Tongue (tissue), 2 donors: ENCODE measurements around the gene SLC45A1. TPM values are rescaled to one million over a fixed set of nuclear protein-coding genes. Genes with fewer than 3 reads are reported as not detected.
A peak's percentile ranks its signal among the peaks of the same experiment; 100 is the strongest.
"Not testable (repeated sequence)": the region's sequence is repeated elsewhere in the genome, so short reads cannot be mapped to it uniquely, and the experiment has no call there.

ENCODE experiments used
- DNase-seq: peaks from one replicate; pipeline ENCODE4 v3.0.0-alpha.2; 2015
- total RNA-seq: library from RNA; depleted of rRNA; stranded (reverse); fragments of >200 nt; gene quantifications from one replicate; pipeline ENCODE4 v1.2.3, GENCODE V29; 2014

The SLC45A1 gene
- total RNA-seq = 3.2 TPM

GRCh38 chr1:8317647-8318381, at the start of gene SLC45A1:
Gene SLC45A1, plus strand, starts transcription at chr1:8318114. Its CDS starts 6,216 bp downstream, at chr1:8324330.
- DNase-seq = peak; percentile 75

GRCh38 chr1:8273036-8273435, 44.9 kb upstream of the SLC45A1 start:
- no peak for DNase-seq

- peak; percentile 15 for DNase-seq
Measured at GRCh38 chr1:8274352-8274751, 43.6 kb upstream of the SLC45A1 start.

- no peak for DNase-seq
Measured at GRCh38 chr1:8276173-8276914, 41.6 kb upstream of the SLC45A1 start.

- no peak for DNase-seq
Measured at GRCh38 chr1:8276932-8277331, 41.0 kb upstream of the SLC45A1 start.

DNA sequence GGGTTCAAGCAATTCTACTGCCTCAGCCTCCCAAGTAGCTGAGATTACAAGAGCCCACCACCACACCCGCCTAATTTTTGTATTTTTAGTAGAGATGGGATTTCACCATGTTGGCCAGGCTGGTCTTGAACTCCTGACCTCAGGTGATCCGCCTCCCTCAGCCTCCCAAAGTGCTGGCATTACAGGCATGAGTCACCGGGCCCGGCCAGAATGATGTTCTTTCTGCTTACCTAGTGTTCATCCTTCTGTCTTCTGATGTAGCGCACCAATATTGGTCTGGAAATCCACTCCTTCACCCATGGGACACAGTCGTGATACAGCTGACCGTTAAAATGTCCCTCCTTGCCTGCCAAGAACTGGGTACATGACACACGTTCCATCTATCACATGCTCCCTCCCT, 39.2 kb upstream of the SLC45A1 start:
- DNase-seq = not testable (repeated sequence)

GRCh38 chr1:8281843-8282509, 35.9 kb upstream of the SLC45A1 start:
- no peak for DNase-seq

DNA sequence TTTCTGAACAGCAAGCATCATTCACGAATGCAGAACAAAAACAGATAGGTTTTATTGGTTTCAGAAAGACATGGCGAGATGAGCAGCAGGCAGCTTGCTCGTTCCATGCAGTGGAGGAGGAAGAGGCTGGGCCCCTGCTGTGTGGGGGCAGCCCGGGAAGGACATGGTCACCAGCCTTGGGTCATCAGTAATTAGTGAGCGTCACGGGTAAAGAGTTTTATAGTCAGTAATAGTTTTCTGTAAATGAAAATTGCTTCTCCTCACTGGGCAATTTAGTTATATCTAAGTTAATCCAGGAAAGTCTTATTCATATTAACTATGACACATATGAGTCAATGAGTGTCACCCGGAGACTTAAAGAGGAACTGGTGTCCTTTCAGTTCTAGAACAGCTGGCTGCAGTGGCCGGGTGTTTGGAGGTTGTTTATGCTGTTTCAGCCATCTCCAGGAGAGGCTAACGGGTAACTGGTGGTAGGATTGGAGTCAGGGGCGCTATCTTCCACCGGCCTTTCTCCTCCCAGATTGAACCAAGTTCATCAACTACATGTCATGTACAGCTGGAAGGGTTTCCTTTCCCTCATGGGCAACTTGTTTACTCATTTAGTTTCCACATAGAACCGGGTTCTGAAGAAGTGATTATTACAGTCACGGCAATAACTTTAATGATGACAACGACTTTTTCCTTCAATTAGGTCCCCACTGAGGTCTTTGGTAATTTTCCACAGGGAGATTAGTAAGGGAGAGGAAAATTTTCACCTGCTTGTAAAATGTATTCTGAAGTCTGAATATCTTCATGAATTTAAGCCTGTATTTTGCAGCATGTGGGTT, 34.6 kb upstream of the SLC45A1 start:
- no peak for DNase-seq

DNA sequence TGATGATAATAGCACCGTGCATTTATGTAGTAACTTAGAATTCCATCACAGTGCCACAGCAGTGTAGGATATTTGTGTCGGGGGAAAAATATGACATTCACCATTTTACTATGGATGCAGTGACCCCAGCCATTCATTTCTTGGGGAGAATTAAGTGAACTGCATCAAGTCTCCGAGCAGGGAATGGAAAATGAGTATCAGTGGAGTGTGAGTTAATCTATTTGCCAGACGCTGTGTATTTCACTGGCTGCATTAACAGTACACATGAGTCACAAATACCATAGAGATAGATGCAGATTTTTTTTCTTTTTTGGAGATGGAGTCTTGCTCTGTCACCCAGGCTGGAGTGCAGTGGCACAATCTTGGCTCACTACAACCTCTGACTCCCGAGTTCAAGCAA, 33.8 kb upstream of the SLC45A1 start:
- DNase-seq = no peak

- no peak for DNase-seq
Measured at GRCh38 chr1:8285103-8285502, 32.8 kb upstream of the SLC45A1 start.

- no peak for DNase-seq
Measured at GRCh38 chr1:8285965-8286364, 31.9 kb upstream of the SLC45A1 start.

- peak; percentile 25 for DNase-seq
Measured at GRCh38 chr1:8293118-8293517, 24.8 kb upstream of the SLC45A1 start.

DNA sequence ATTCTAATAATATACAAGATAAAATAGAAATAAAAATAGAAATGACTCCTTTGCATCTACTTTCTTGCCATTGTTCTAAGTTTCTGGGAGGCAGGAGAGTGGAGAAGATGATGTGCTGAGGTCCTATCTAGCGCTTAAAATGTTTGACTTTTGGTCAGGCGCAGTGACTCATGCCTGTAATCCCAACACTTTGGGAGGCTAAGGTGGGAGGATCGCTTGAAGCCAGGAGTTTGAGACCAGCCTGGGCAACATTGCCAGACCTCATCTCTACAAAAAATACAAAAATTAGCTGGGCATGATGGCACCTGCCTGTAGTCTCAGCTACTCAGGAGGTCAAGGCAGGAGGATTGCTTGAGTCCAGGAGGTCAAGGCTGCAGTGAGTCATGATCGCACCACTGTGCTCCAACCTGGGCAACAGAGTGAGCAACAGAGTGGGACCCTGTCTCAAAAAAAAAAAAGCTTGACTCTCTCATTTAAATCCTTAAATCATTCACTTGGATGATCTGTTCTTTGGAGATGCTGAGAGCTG, 24.2 kb upstream of the SLC45A1 start:
- DNase-seq = no peak

DNA sequence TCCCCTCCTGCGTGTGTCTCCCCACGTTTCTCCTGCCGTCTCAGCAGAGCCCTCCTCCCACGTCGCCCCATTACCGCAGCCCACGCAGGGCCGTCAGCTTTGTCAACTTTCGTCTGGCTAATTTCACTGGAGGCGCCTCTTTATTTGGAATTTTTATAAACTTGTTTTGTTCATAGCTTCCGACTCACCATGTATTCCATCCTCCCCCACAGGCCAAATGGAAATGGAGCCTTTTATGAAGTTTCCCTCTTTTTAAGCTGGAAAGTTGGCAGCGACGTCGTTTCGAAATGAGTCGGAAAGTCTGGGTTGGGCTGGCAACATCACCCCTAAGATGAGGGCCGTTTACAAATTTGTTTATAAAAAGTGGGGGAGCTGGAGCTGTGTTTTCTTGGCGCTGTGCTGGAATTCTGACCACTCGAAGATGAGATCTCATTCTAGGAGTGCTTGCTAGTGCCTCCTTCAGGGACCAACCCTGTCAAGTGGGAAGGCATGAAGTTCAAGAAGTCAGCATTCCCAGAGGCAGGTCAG, 23.7 kb upstream of the SLC45A1 start:
- DNase-seq = no peak

DNA sequence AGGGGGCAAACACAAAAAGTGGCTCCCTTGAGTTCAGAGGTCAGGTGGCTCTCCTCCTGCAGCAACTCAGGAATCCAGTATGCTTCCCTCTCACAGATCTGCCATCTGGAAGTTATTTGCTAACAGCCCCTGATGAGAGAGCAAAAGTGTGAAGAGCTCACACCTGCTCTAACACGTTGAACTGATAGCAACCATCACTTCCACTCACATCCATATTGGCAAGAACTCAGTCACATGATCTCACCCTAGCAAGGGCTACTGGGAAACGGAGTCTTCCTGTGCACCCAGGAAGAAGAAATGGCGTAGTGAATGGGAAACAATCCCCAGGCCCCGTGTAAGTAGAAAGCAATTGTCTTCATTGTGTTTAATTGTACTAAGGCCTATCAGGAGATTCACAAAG, 20.7 kb upstream of the SLC45A1 start:
- DNase-seq = no peak

- no peak for DNase-seq
Measured at GRCh38 chr1:8299963-8300362, 18.0 kb upstream of the SLC45A1 start.

GRCh38 chr1:8302081-8302956, 15.6 kb upstream of the SLC45A1 start:
- peak; percentile 42 for DNase-seq

GRCh38 chr1:8303141-8303540, 14.8 kb upstream of the SLC45A1 start:
- DNase-seq = no peak

GRCh38 chr1:8303876-8304275, 14.0 kb upstream of the SLC45A1 start:
- DNase-seq = no peak

GRCh38 chr1:8307628-8308027, 10.3 kb upstream of the SLC45A1 start:
- DNase-seq = no peak
